ENCODE measurements around the gene SYNC.

- TF ChIP-seq GLIS3 (CRISPR knock-in tag; IDR thresholded peaks at IDR 0.05) (no peak), BACH2 (CRISPR knock-in tag; IDR thresholded peaks at IDR 0.05; ENCODE audit: borderline replicate concordance) (no peak), ZNF565 (CRISPR knock-in tag; conservative IDR thresholded peaks at IDR 0.05; ENCODE audit: low read depth) (no peak), ESRRG (CRISPR knock-in tag; IDR thresholded peaks at IDR 0.05) (no peak), RARB (CRISPR knock-in tag; IDR thresholded peaks at IDR 0.05) (no peak), ARNTL (CRISPR knock-in tag; IDR thresholded peaks at IDR 0.05; ENCODE audit: borderline replicate concordance, low read depth) (no peak), ZNF70 (CRISPR knock-in tag; IDR thresholded peaks at IDR 0.05) (no peak), OSR1 (CRISPR knock-in tag; IDR thresholded peaks at IDR 0.05) (no peak), ZNF8 (CRISPR knock-in tag; IDR thresholded peaks at IDR 0.05) (no peak), PATZ1 (CRISPR knock-in tag; IDR thresholded peaks at IDR 0.05; ENCODE audit: borderline replicate concordance) (no peak), ZC3H10 (CRISPR knock-in tag; IDR thresholded peaks at IDR 0.05) (no peak), CREB5 (CRISPR knock-in tag; IDR thresholded peaks at IDR 0.05; ENCODE audit: low read depth) (no peak)
Observed at GRCh38 chr1:32693455-32694174, 9.0 kb downstream of the SYNC start.

All from SK-N-SH treated with all-trans-retinoic acid at 6 μM for 48 hours (cell line).